Activated CD4-positive, alpha-beta memory T cell treated with anti-CD3 and anti-CD28 coated beads, Interleukin-2, amount 10 ng/mL, durations not matched to agents 7 days and 5 days (primary cell): ENCODE data around the gene MEGF11. TPM values are rescaled to one million over a fixed set of nuclear protein-coding genes. Genes with fewer than 3 reads are reported as not detected.

Experiments used
- CTCF ChIA-PET: fragments of 350-600 bp; sonication (Branson Sonifier 250); formaldehyde crosslinking; loops from one replicate; lab custom pipeline; 2021; ENCODE audit warnings: antibody characterized with exemption, inconsistent platforms; lab: Charles Lee
- POLR2A ChIA-PET: fragments of 350-600 bp; sonication (Branson Sonifier 250); formaldehyde crosslinking; loops from one replicate; lab custom pipeline; 2021; ENCODE audit warnings: antibody characterized with exemption; lab: Charles Lee
- DNase-seq: peaks from one replicate; pipeline ENCODE4 v3.0.0-alpha.2; 2020
- H3K27ac Mint-ChIP-seq: one replicate; pipeline ENCODE4 v1.8.0; 2021; ENCODE audit warnings: mild to moderate bottlenecking, mixed read lengths
- H3K27me3 Mint-ChIP-seq: one replicate; pipeline ENCODE4 v1.8.0; 2021; ENCODE audit warnings: mixed read lengths
- H3K36me3 Mint-ChIP-seq: one replicate; pipeline ENCODE4 v1.8.0; 2021; ENCODE audit warnings: low read depth, mixed read lengths
- H3K4me1 Mint-ChIP-seq: one replicate; pipeline ENCODE4 v1.8.0; 2021; ENCODE audit warnings: mixed read lengths
- H3K4me3 Mint-ChIP-seq: one replicate; pipeline ENCODE4 v1.8.0; 2021; ENCODE audit warnings: mild to moderate bottlenecking, mixed read lengths
- H3K9me3 Mint-ChIP-seq: one replicate; pipeline ENCODE4 v1.8.0; 2021; ENCODE audit warnings: mixed read lengths
- total RNA-seq, 2 experiments: library from RNA; stranded (reverse); gene quantifications; one replicate each; pipeline ENCODE4 v1.2.3, GENCODE V29; 2021

The MEGF11 gene
- total RNA-seq, 2 experiments from 2014 or later: not detected

DNA sequence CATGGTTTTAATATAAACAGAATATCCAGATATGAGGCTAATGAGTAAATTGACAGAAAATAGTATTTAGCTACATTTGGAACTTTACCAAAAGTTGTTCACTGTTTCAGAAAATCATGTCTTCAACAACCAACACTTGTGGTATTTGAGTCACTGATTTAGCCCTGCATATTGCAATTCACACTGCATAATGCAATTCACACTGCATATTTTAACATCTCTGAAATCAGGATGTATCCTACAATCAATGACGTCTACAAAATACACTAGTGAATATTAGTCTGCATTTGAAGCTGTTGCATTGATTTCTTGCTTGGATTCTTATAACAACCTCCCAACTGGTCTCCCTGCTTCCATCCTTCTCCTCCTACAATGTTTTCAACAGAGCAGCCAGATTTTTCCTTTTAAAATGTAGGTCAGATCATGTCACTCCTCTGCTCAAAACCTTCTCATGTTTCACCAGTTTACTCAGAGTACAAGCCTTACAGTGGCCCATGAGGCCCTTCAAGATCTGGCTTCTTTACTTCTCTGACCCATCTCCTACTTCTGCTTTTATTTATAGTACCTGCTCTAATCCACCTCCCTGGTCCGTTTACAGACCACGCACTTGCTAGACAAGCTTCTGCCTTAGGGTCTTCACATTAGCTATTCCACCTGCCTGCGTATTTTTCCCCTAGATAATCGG, 395.7 kb downstream of the MEGF11 start:
- Mint-ChIP-seq H3K27ac (no peak overlapping the region), H3K9me3 (no peaks in the 10 kb centered on the region), H3K4me1 (peaks cover 15% of the 10 kb centered on the region), H3K27me3 (peaks cover 4% of the 10 kb centered on the region), H3K4me3 (no peak overlapping the region), H3K36me3 (no peaks in the 10 kb centered on the region)
- no peak for DNase-seq
- CTCF ChIA-PET: interaction anchor here (1.0 to 2.9 kb wide), 16 partner anchors 9 to 332 kb away, joined by 3 to 26 read pairs (median 5); partner anchors contain the start of gene RAB11A
- POLR2A ChIA-PET: interaction anchor here (0.7 to 1.8 kb wide), 2 partner anchors 11 to 47 kb away, joined by 4 to 7 read pairs; partner anchors contain the start of gene RAB11A

GRCh38 chr15:65856821-65857455, 396.6 kb downstream of the MEGF11 start:
- peak; percentile 83 for DNase-seq
- H3K4me1 Mint-ChIP-seq: peaks cover 11% of the 10 kb centered on the region
- no peak overlapping the region for H3K27ac Mint-ChIP-seq
- ChIA-PET CTCF (interaction anchor here (0.6 to 2.9 kb wide), 31 partner anchors 8 to 1209 kb away, joined by 3 to 26 read pairs (median 4); partner anchors contain the start of gene RAB11A), POLR2A (interaction anchor here (0.6 to 1.8 kb wide), 3 partner anchors 12 to 703 kb away, joined by 3 to 7 read pairs (median 4); partner anchors contain the start of gene RAB11A)
- no peak overlapping the region for H3K4me3 Mint-ChIP-seq
- peaks cover 4% of the 10 kb centered on the region for H3K27me3 Mint-ChIP-seq
- H3K36me3 Mint-ChIP-seq: no peaks in the 10 kb centered on the region
- H3K9me3 Mint-ChIP-seq: no peaks in the 10 kb centered on the region

GRCh38 chr15:65851981-65852380, 401.6 kb downstream of the MEGF11 start:
- no peaks in the 10 kb centered on the region for H3K9me3 Mint-ChIP-seq
- peaks cover 4% of the 10 kb centered on the region for H3K27me3 Mint-ChIP-seq
- H3K4me1 Mint-ChIP-seq: peaks cover 5% of the 10 kb centered on the region
- no peak for DNase-seq
- ChIA-PET CTCF (no interaction called here), POLR2A (no interaction called here)
- no peaks in the 10 kb centered on the region for H3K36me3 Mint-ChIP-seq
- no peak overlapping the region for H3K27ac Mint-ChIP-seq
- H3K4me3 Mint-ChIP-seq: no peak overlapping the region

- CTCF ChIA-PET: interaction anchor here (0.6 to 0.9 kb wide), 2 partner anchors 9 to 42 kb away, joined by 3 to 5 read pairs; no protein-coding TSS in a partner anchor
- no peak overlapping the region for H3K27ac Mint-ChIP-seq
- no peak for DNase-seq
- H3K9me3 Mint-ChIP-seq: no peaks in the 10 kb centered on the region
- no peaks in the 10 kb centered on the region for H3K36me3 Mint-ChIP-seq
- H3K4me1 Mint-ChIP-seq: no peaks in the 10 kb centered on the region
- POLR2A ChIA-PET: no interaction called here
- peaks cover 3% of the 10 kb centered on the region for H3K27me3 Mint-ChIP-seq
- no peak overlapping the region for H3K4me3 Mint-ChIP-seq
These were observed 405.6 kb downstream of the MEGF11 start for GRCh38 chr15:65847989-65848388.

DNA sequence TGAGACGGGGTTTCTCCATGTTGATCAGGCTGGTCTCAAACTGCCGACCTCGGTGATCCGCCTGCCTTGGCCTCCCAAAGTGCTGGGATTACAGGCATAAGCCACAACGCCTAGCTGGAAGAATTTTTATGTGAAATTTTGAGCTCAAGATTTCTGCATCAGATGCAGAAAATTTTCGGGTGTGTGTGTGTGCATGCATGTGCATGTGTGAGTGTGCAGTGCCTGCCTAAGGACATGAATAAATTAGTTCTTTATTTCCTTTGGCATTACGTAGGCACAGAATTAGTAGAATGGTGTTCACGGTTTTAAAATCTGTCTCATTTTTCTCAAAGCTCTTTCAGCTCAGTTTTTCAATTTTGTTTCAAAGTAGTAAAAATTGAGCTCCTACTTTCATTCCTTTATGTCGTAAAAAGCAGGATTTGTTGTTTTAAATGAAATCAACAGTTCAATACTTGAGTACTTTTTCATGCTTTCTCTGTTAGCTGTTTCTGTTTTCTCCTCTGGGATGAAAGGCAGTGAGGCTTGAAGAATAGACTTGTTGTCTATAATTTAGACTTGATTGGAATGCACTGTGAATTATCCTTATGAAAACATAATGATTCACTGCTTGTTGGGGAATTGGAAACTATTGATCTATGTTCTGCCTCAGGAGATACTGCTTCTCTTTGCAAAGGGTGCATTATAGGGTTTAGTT, 407.6 kb downstream of the MEGF11 start:
- Mint-ChIP-seq H3K27ac (no peak overlapping the region), H3K36me3 (no peaks in the 10 kb centered on the region), H3K4me3 (no peak overlapping the region), H3K9me3 (no peaks in the 10 kb centered on the region), H3K27me3 (peaks cover 3% of the 10 kb centered on the region), H3K4me1 (no peaks in the 10 kb centered on the region)
- ChIA-PET POLR2A (no interaction called here), CTCF (interaction anchor here (1.1 to 1.5 kb wide), 2 partner anchors 9 to 11 kb away, joined by 6 to 8 read pairs; no protein-coding TSS in a partner anchor)
- DNase-seq: no peak

Other genes starting within 250 kb of the MEGF11 start
- 10 to 100 TPM; 24.0 to 24.9 TPM for gene DIS3L, start 39.8 kb upstream of the MEGF11 start, total RNA-seq
- 10 to 100 TPM; 27.2 to 28.9 TPM for gene TIPIN, start 102.9 kb upstream of the MEGF11 start, total RNA-seq
- gene MAP2K1, start 133.2 kb upstream of the MEGF11 start, total RNA-seq: 10 to 100 TPM; 87.6 to 89.0 TPM
- gene SNAPC5, start 244.0 kb upstream of the MEGF11 start, total RNA-seq: 10 to 100 TPM; 16.7 to 17.2 TPM